HK-2 (cell line): Measurements from ENCODE around the gene ZFAND2A.
"Not testable (repeated sequence)": the region's sequence is repeated elsewhere in the genome, so short reads cannot be mapped to it uniquely, and the experiment has no call there.

Source experiments
- DNase-seq: peaks from one replicate; pipeline ENCODE4 v3.0.0-alpha.2; 2018; ENCODE audit not compliant: unreplicated experiment

ZFAND2A gene, protein sequence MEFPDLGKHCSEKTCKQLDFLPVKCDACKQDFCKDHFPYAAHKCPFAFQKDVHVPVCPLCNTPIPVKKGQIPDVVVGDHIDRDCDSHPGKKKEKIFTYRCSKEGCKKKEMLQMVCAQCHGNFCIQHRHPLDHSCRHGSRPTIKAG

GRCh38 chr7:1159891-1160669, at the start of gene ZFAND2A:
TSS of gene ZFAND2A (minus strand) at chr7:1160196. CDS start at chr7:1158212, 1,984 bp downstream.
- DNase-seq: peak; percentile 100

DNA sequence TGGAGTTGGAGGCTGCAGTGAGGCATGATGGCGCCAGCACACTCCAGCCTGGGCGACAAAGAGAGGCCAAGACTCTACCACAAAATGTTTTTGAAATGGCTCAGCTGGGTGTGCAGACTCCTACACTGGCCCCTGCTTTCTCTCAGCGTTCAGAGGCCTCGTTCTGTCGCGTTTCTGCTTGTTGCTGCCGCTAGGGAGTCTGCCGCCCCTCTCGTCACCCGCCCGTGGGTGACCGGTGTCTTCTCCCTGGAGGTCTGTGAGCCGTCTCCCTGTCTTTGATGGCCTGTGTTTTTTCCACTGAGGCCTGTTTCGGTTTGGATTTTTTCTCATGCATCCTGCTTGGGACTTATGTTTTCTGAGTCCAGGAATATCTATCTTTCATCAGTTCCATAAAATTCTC, 49.1 kb upstream of the ZFAND2A start:
- no peak for DNase-seq

- DNase-seq: not testable (repeated sequence)
These were observed 45.7 kb upstream of the ZFAND2A start for GRCh38 chr7:1205742-1206141.

GRCh38 chr7:1204460-1205140, 44.6 kb upstream of the ZFAND2A start:
- DNase-seq: no peak

- DNase-seq: not testable (repeated sequence)
These were observed 42.9 kb upstream of the ZFAND2A start for GRCh38 chr7:1202914-1203313.

GRCh38 chr7:1201916-1202315, 41.9 kb upstream of the ZFAND2A start:
- no peak for DNase-seq

GRCh38 chr7:1200045-1200444, 40.0 kb upstream of the ZFAND2A start:
- no peak for DNase-seq

- DNase-seq: no peak
These were observed 38.1 kb upstream of the ZFAND2A start for GRCh38 chr7:1197997-1198625.

DNA sequence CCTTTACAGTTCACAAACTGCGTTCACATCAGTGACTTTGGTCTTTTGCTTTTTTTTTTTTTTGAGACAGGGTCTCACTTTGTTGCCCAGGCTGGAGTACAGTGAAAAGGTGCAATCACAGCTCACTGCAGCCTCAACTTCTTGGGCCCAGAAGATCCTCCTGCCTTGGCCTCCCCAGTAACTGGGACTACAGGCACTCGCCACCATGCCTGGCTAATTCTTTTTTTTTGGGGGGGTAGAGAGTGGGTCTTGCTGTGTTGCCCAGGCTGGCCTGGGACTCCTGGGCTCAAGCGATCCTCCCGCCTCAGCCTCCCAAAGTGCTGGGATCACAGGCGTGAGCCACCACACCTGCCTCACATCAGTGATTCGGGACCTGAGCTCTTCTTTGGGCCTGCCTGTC, 37.0 kb upstream of the ZFAND2A start:
- no peak for DNase-seq

DNA sequence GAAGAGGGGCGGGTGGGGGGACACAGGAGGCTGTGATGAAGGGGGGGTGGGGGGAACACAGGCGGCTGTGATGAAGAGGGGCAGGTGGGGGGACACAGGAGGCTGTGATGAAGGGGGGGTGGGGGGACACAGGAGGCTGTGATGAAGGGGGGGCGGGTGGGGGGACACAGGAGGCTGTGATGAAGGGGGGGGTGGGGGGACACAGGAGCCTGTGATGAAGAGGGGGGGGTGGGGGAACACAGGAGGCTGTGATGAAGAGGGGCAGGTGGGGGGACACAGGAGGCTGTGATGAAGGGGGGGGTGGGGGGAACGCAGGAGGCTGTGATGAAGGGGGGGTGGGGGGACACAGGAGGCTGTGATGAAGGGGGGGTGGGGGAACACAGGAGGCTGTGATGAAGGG, 36.4 kb upstream of the ZFAND2A start:
- DNase-seq: not testable (repeated sequence)

GRCh38 chr7:1193593-1194424, 33.8 kb upstream of the ZFAND2A start:
- peak; percentile 60 for DNase-seq

DNA sequence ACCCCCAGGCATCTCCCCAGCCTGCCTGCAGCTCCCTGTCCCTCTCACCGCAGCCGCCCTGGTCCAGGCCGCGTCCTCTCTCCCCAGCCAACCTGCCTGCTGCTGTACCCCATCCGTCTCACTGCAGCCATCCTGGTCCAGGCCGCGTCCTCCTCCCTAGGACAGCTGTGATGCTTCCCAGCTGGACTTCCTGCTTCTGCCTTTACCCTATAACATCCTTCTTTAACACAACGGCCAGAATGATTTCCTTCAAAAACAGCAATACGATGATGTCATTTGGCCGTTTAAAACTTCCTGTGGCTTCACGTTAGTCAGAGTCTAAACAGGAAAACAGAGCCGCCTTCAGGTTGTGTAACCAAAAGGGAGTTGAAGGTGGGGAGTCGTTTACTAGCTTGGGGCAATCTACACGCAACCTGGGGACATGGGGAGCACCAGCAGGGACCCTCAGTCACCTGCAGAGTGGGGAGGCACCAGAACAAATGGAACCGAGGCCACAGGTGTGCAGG, 32.2 kb upstream of the ZFAND2A start:
- peak; percentile 6 for DNase-seq

- DNase-seq: no peak
These were observed 30.2 kb upstream of the ZFAND2A start for GRCh38 chr7:1189986-1190772.

DNA sequence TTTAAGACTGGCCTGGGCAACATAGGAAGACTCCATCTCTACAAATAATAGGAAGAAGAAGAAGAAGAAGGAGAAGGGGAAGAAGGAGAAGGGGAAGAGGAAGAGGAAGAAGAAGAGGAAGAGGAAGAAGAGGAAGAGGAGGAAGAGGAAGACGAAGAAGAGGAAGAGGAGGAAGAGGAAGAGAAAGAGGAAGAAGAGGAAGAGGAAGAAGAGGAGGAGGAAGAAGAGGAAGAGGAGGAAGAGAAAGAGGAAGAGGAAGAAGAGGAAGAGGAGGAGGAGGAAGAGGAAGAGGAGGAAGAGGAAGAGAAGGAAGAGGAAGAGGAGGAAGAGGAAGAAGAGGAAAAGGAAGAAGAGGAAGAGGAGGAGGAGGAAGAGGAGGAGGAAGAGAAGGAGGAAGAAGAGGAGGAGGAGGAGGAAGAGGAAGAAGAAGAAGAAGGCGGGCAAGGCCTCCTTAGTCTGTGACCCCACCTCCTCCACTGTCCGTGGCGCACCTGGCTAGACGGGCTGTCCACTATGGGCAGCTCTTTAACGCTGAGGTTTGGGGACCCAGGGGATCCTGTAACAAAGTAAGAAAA, 28.8 kb upstream of the ZFAND2A start:
- no peak for DNase-seq

GRCh38 chr7:1187127-1187526, 27.1 kb upstream of the ZFAND2A start:
- DNase-seq: no peak

DNA sequence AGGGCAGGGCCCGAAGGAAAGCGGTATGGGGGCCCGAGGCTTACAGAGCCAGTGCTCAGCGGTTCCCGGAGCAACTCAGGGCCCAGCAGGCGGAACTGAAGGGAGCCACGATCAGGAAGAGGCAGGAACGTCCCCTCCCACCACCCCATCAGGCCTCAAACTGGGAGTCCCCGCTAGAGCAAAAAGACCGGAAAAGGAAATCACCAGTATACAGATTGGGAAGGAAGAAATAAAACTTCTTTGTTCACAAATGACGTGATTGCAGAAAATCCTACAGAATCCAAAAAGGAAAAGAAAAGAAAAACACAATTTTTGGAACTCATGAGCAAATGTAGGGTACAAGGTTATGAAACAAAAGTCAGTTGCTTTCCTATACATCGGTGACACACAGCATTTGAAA, 21.6 kb upstream of the ZFAND2A start:
- DNase-seq: no peak

- DNase-seq: no peak
These were observed 21.0 kb upstream of the ZFAND2A start for GRCh38 chr7:1181031-1181430.

DNA sequence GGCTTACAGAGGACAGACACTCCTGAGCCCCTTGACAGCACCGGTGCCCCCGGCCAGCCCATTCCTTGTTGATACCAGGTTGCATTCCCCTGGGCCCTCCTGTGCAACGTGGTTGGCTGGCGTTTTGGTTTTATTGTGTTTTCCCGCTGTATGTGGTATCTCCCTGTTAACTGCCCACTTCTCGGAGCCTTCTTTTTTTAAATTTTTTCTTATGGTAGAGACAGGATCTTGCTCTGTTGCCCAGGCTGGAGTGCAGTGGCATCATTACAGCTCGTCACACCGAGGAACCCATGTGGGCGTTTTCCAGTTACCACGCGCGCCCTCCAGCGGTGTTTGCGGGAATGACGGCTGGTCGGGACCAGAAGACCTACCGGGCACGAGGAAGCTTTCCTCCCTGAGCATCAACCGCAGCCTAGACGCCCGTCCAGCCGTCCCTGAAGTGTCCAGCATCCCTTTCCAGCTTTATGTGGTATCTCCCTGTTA, 16.9 kb upstream of the ZFAND2A start:
- DNase-seq: peak; percentile 77

DNA sequence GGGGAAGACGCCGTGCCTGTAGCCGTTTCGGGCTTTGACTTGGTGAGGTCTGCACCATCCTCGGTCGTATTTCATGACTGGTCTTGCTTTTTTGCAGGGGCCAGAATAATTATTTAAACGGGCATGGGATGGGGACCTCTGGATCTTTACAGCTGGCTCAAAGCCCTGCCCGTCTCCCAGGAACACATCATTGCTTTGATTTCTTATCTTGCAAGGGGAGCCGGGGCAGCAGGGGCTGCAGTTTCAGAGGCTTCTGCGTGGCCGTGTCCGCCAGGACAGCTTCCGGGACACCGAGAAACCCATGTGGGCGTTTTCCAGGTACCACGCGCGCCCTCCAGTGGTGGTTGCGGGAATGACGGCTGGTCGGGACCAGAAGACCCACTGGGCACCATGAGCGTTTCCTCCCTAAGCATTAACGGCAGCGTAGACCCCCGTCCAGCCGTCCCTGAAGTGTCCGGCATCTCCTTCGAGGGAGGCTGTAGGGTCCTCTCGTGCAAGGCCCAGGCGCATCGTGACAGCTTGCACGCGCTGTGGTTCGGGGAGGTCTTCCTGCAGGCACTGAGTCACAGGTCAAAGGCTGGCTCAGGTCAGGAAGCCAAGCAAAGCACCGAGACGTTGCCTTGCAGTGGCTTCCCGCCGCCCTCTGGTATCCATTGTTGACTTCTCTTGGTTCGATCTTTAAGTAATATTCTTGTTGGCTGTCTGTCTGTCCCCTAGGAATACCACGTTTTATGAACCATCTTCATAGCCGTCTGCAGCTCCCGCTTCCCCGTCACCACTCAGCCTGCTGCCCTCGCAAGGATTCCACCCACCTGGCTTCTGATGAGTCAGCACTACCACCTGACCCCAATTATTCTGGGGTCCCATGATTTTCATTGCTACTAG, 16.2 kb upstream of the ZFAND2A start:
- DNase-seq: peak; percentile 90
